Measurements from ENCODE around the gene NOL7.

NOL7 gene

DNA sequence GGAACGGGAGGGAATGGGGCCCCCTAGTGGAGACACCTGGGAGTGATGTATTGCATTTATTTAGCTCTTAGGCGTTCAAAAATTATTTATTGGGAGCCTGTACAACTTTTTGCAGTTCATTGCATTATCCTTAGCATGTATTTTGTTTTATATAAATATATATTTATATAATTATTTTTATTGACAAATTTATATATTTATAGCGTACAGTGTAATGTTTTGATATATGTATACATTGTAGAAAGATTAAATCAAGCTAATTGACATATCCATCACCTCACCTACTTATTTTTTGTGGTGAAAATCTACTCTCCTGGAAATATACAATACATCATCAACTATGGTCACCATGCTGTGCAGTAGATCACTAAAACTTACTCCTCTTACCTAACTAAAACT, 39.8 kb upstream of the NOL7 start:
- no peak for ATAC-seq
- TF ChIP-seq CSDC2 (CRISPR knock-in tag; IDR thresholded peaks at IDR 0.05): no peak
- TF ChIP-seq TOX (CRISPR knock-in tag; IDR thresholded peaks at IDR 0.05; ENCODE audit: borderline replicate concordance): no peak
- no peak for TF ChIP-seq ZFP30 (CRISPR knock-in tag; IDR thresholded peaks at IDR 0.05)
- TF ChIP-seq POU6F1 (CRISPR knock-in tag; IDR thresholded peaks at IDR 0.05; ENCODE audit: borderline replicate concordance, low read depth): no peak
- TF ChIP-seq BACH2 (CRISPR knock-in tag; IDR thresholded peaks at IDR 0.05; ENCODE audit: borderline replicate concordance): no peak
- no peak for TF ChIP-seq ARNTL (CRISPR knock-in tag; IDR thresholded peaks at IDR 0.05; ENCODE audit: borderline replicate concordance, low read depth)
- TF ChIP-seq CREB5 (CRISPR knock-in tag; IDR thresholded peaks at IDR 0.05; ENCODE audit: low read depth): no peak
- no peak for TF ChIP-seq PPARA (CRISPR knock-in tag; IDR thresholded peaks at IDR 0.05; ENCODE audit: borderline replicate concordance)
- TF ChIP-seq PATZ1 (CRISPR knock-in tag; IDR thresholded peaks at IDR 0.05; ENCODE audit: borderline replicate concordance): no peak
- no peak for TF ChIP-seq ZC3H10 (CRISPR knock-in tag; IDR thresholded peaks at IDR 0.05)
- TF ChIP-seq OSR1 (CRISPR knock-in tag; IDR thresholded peaks at IDR 0.05): no peak
- no peak for TF ChIP-seq ZNF565 (CRISPR knock-in tag; conservative IDR thresholded peaks at IDR 0.05; ENCODE audit: low read depth)
- no peak for TF ChIP-seq ZFP3 (CRISPR knock-in tag; IDR thresholded peaks at IDR 0.05)
- no peak for TF ChIP-seq TCF4 (CRISPR knock-in tag; IDR thresholded peaks at IDR 0.05; ENCODE audit: borderline replicate concordance)
- TF ChIP-seq, protein P1, sequence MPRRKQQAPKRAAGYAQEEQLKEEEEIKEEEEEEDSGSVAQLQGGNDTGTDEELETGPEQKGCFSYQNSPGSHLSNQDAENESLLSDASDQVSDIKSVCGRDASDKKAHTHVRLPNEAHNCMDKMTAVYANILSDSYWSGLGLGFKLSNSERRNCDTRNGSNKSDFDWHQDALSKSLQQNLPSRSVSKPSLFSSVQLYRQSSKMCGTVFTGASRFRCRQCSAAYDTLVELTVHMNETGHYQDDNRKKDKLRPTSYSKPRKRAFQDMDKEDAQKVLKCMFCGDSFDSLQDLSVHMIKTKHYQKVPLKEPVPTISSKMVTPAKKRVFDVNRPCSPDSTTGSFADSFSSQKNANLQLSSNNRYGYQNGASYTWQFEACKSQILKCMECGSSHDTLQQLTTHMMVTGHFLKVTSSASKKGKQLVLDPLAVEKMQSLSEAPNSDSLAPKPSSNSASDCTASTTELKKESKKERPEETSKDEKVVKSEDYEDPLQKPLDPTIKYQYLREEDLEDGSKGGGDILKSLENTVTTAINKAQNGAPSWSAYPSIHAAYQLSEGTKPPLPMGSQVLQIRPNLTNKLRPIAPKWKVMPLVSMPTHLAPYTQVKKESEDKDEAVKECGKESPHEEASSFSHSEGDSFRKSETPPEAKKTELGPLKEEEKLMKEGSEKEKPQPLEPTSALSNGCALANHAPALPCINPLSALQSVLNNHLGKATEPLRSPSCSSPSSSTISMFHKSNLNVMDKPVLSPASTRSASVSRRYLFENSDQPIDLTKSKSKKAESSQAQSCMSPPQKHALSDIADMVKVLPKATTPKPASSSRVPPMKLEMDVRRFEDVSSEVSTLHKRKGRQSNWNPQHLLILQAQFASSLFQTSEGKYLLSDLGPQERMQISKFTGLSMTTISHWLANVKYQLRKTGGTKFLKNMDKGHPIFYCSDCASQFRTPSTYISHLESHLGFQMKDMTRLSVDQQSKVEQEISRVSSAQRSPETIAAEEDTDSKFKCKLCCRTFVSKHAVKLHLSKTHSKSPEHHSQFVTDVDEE (CRISPR knock-in tag; IDR thresholded peaks at IDR 0.05): no peak

DNA sequence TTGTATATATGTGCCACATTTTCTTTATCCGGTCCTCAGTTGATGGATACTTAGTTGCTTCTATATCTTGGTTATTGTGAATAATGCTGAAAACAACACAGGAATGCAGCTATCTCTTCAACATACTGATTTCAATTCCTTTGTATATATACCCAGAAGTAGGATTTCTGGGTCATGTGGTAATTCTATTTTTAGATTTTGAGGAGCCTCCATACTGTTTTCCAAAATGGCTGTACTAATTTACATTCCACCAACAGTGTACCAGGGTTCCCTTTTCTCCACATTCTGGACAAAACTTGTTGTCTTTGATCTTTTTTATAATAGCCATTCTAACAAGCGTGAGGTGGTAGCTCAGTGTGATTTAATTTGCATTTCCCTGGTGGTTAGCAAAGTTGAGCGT, 39.1 kb upstream of the NOL7 start:
- ATAC-seq: no peak
- TF ChIP-seq ESRRG (CRISPR knock-in tag; IDR thresholded peaks at IDR 0.05): no peak
- TF ChIP-seq TCF4 (CRISPR knock-in tag; IDR thresholded peaks at IDR 0.05; ENCODE audit: borderline replicate concordance): no peak
- TF ChIP-seq ZNF565 (CRISPR knock-in tag; conservative IDR thresholded peaks at IDR 0.05; ENCODE audit: low read depth): no peak
- no peak for TF ChIP-seq ISL1 (CRISPR knock-in tag; IDR thresholded peaks at IDR 0.05)
- no peak for TF ChIP-seq ZFP3 (CRISPR knock-in tag; IDR thresholded peaks at IDR 0.05)
- no peak for TF ChIP-seq BACH2 (CRISPR knock-in tag; IDR thresholded peaks at IDR 0.05; ENCODE audit: borderline replicate concordance)
- TF ChIP-seq CSDC2 (CRISPR knock-in tag; IDR thresholded peaks at IDR 0.05): no peak
- TF ChIP-seq ZNF70 (CRISPR knock-in tag; IDR thresholded peaks at IDR 0.05): no peak
- no peak for TF ChIP-seq TOX (CRISPR knock-in tag; IDR thresholded peaks at IDR 0.05; ENCODE audit: borderline replicate concordance)
- TF ChIP-seq SNAI2 (CRISPR knock-in tag; IDR thresholded peaks at IDR 0.05): no peak
- TF ChIP-seq ZNF8 (CRISPR knock-in tag; IDR thresholded peaks at IDR 0.05): no peak
- TF ChIP-seq, protein P2, sequence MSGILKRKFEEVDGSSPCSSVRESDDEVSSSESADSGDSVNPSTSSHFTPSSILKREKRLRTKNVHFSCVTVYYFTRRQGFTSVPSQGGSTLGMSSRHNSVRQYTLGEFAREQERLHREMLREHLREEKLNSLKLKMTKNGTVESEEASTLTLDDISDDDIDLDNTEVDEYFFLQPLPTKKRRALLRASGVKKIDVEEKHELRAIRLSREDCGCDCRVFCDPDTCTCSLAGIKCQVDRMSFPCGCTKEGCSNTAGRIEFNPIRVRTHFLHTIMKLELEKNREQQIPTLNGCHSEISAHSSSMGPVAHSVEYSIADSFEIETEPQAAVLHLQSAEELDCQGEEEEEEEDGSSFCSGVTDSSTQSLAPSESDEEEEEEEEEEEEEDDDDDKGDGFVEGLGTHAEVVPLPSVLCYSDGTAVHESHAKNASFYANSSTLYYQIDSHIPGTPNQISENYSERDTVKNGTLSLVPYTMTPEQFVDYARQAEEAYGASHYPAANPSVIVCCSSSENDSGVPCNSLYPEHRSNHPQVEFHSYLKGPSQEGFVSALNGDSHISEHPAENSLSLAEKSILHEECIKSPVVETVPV (CRISPR knock-in tag; IDR thresholded peaks at IDR 0.05): no peak
- no peak for TF ChIP-seq ARNTL (CRISPR knock-in tag; IDR thresholded peaks at IDR 0.05; ENCODE audit: borderline replicate concordance, low read depth)
- TF ChIP-seq OSR1 (CRISPR knock-in tag; IDR thresholded peaks at IDR 0.05): no peak
- no peak for TF ChIP-seq GLIS3 (CRISPR knock-in tag; IDR thresholded peaks at IDR 0.05)
- no peak for TF ChIP-seq ZFP30 (CRISPR knock-in tag; IDR thresholded peaks at IDR 0.05)

All from SK-N-SH treated with all-trans-retinoic acid at 6 μM for 48 hours (cell line).